Measurements from ENCODE around the gene RPL7A.

Gene RPL7A

DNA sequence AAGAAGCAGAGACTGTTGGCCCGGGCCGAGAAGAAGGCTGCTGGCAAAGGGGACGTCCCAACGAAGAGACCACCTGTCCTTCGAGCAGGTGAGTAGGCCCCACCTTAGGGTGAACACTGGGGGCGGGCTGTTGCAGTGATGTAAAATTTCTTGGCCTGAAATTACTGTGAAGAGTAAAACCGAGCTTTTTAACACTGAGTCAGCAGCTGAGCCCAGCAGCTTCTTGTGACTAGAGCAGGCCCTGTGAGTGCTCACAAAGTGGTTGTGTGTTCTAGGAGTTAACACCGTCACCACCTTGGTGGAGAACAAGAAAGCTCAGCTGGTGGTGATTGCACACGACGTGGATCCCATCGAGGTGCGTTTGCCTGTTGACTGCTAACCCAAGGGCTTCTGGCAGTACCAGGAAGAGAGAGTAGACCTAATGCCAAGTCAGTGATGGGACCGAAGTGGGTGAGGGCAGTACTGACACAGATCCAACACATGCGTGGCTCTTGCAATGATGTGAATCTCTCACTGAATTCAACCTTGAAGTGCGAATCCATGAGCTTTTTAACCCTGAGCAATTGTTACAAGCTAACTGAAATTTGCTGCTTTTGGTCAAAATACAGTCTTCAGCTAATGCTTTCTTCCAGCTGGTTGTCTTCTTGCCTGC, 2.1 kb downstream of the RPL7A start:
- no peak for DNase-seq

DNA sequence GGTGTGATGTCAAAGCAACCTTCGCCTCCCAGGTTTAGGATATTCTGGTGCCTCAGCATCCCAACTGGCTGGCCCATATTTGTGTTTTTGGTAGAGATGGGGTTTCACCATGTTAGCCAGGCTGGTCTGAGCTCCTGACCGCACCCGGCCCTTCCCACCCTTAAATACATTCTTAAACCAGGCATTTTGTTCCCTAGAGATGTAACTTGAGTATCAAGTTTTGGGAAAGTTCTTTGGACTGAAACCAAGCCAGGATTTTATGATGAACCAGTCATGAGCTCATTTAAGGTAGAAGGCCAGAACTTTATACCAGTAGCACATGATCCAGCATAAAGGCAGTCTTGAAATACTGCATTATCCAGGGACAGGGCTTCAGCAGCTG, 3.5 kb downstream of the RPL7A start:
- no peak for DNase-seq

DNA sequence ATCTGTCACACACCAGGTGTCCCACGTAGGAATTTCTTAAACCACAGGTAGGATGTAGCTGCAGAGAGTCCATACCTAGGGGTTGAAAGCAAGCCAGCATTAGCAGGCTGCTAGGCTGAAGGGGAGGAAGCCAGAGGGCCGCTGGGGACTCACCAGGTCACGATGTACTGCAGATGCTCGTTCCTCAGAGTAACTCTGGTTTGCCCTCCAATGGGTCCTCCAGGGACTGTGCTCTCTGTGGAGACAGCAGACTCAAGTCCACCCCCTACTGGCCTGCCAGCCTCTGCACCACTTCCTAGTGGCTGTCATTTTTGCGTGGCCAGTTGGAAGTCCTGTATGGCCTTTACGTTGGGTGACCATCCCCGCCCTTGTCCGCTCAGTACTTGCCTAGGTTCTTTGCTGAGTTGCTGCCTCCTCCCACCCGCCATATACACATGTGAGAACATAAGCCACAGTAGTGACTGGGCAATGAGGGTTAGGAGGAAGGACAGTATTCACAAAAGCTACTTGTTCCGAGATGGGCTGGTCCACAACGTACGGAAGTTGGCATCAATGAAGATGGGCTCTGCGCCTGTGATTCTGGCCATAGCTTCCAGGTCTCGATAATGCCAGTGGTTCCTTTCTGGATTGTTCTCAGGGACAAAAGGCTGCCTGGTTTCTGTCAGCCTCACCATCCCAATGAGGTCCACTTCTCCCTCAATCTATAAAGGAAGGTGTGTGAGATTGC, 4.1 kb downstream of the RPL7A start:
- DNase-seq: peak in 1 of 6 experiments; percentile 11

DNA sequence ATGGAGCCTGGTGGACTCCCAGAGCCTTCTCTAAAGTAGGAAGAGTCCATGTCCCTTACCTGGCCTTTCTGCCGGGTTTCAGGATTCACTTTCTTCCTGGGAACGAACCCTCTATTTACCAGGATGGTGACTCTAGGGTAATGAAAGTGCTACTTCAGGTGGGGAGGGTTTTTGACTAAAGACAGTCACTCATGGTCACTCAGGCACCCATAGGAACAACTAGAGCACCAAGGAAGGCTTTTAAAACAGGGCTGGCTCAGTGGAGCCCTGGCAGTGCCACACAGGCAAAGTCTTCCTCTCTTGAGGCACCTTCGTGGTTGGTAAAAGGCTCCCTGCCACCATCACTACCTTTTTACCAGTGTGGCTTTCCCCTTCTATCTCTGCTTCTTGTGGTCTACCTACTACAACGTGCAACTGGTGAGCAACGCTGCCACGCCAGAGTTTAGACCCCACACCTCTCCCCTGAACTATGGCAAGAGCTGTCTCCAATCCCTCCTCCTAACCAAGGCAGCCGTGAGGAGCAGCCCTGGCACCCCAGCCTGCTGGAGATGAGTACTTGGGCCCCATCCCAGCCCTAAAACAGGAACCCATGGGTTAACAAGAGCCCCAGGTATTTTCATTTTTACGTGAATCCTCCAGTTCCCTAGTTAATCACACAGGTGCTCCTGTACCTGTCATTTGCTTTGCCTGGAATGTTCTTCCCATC, 4.8 kb downstream of the RPL7A start:
- no peak for DNase-seq

DNA sequence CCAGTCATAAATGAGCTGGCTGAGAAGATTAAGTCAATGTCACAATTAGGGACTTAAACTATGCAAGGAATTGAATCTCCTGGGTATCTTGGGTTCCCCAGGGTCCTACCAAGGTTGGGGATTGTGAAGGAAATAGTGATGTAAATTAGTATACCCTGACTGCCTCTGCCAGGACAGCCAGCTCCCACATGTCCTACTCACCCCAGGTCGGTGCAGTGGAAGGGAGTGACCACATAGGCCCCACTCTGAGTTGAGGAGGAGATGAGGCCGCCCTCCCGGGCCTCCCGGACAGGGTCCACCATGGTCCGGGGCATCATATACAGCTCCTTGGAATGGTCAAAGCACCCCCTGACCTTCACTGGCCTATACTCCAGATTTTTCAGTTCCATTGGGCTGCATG, 5.5 kb downstream of the RPL7A start:
- DNase-seq: no peak

DNA sequence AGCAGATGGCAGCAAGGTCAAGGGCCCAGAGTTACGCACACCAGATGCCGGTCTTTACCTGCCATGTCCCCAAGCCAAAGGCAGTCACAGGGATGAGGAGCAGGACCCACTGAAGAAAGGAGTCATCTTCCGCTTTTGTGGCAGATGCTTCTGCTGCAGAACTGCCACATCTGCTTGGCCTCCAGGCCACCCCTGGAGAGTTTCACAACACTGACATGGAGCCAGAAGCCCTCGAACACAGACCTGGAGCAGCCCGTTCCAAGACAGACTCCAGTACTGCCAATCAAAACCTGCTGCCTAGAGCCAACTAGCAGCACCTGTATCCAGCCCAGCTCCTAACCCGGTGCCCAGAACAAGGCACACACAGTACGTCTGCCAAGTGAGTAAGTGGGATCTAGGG, 6.7 kb downstream of the RPL7A start:
- DNase-seq: no peak

DNA sequence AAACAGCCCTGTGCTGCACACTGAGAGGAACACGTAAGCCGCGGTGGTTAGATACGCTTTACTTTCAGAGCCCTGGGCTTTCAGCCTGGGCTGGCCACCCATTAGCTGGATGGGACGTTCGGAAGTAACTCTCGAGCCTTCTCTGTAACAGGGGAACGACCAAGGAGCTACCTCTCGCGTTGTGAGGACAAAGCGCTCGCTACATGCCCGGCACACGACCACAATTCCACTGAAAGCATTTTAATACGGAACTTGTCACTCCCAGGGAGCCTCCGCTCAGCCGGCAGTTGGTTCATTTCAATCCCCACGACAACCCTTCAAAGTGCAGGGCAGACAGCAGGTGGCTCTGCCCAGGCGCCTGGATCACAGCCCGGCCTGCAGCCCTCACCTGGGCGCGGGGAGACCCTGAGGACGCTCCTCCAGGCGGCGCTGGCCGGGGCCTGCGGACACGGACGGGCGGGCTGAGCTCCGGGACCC, 7.9 kb downstream of the RPL7A start:
- DNase-seq: peak in 1 of 6 experiments; percentile 58

DNA sequence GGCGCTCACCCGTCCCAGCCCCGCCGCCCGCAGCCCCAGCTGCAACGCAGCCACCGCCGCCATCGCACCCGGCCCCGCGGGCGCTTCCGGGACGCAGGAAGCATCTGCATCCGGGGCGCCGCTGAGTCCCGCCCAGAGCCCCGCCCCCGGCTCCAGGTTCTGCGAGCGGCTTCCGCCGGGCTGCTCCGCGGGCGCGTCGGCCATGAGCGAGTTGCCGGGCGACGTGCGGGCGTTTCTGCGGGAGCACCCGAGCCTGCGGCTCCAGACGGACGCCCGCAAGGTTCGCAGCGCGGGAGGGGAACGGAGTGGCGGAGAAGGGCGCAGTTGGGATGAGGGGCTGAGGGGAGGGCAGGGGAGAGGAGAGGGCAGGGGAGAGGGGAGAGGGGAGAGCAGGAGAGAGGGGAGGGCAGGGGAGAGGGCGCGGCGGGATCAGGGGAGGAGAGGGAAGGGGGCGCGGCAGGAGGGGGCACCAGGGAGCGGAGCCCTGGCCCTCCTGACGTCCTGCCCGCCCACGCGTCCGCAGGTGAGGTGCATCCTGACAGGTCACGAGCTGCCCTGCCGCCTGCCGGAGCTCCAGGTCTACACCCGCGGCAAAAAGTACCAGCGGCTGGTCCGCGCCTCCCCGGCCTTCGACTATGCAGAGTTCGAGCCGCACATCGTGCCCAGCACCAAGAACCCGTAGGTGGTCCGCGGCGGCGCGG, 8.5 kb downstream of the RPL7A start, which contains the start of the genes SURF1 and SURF2:
TSS of gene SURF1 (minus strand) at position 97 of the 701 bp plus-strand sequence. CDS start at position 63, 34 bp downstream.
TSS of gene SURF2 (plus strand) at position 160 of the 701 bp plus-strand sequence. CDS start at position 203, 43 bp downstream.
- DNase-seq: peak; percentile 72 to 86 (median 83)

DNA sequence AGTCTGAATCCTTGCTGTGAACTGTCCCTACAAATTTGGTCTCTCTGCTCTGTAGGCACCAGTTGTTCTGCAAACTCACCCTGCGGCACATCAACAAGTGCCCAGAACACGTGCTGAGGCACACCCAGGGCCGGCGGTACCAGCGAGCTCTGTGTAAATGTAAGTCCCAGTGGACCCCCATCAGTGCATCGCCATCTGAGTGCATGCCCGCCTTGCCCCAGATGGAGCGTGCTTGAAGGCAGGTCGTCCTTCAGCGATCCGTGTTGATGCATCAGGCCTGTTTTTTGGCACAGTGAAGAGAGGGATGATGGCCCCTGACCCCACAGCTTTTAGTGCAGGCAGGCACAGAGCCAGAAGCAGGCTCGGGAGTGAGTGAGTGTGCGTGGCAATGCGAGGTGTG, 9.6 kb downstream of the RPL7A start:
- no peak for DNase-seq

DNA sequence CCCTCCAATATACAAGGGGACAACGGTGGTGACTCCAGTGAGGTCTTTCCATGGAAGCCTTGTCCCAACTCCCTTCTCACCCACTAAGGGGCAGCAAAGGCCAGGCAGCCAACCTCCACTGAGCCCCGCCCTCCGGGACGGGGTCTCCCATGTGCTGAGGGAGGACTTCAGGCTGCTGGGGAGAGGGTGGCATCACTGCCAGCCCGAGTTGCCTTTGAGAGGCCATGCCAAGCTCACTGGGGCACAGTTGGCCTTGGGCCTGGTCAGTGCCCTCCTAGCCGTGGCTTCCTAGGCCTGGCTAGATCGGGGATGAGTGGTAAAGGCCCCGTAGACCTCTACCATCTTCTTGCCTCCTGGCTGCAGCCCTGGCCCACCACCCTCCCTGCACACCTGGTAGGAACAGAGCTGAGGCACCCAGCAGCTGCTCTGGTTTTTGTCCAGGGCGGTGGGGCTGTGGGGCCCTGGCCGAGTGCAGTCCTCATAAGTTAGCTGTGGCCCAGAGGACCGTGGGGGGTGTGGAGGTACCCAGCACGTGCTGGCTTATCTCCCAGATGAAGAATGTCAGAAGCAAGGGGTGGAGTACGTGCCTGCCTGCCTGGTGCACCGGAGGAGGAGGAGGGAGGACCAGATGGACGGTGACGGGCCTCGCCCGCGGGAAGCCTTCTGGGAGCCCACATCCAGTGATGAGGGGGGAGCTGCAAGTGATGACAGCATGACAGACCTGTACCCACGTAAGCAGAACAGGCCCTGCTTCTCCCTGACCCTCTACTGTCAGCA, 11.6 kb downstream of the RPL7A start:
- no peak for DNase-seq

DNA sequence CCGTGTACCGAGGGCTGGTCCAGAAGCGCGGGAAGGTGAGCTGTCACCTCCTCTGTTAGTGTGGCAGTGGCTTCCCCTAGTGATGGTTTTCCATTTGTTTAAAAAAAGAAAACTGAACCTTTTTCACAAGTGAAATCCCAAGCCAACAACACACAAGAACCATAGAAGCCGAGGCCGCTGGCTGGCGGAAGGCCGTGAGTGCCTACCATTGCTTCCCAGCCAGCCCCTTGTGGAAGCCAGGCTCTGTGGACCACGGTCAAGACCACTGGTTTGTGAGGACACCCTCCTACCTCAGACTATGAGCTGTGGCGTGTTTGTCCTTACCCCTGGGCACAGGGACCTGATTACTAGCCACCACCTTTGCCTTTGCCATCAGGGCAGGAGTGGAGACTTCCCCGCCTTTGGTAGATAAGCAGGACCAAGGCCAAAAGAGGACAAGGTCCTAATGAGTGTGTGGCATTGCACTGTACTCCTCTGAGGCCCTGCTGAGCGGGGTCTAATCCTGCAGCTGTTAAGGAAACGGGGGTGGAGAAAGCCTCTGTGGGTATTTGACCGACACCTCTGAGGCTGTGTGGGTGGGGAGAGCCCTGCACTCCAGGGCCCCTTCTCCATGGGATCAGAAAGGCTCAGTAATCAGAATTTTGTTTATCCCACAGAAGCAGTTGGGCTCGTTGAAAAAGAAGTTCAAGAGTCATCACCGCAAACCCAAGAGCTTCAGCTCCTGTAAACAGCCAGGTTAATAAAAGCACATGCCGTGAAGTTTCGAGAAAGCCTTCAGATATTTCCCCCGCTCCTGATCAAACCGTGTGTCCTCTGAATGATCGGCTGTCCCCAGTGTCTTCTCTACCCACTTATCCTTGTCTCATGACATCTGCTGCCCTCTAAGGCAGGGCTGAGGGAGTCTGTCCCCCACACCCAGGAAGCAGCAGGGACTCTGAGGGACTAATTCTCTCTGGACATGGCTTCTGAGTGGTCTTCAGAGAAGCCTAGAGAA, 12.7 kb downstream of the RPL7A start:
- DNase-seq: no peak

DNA sequence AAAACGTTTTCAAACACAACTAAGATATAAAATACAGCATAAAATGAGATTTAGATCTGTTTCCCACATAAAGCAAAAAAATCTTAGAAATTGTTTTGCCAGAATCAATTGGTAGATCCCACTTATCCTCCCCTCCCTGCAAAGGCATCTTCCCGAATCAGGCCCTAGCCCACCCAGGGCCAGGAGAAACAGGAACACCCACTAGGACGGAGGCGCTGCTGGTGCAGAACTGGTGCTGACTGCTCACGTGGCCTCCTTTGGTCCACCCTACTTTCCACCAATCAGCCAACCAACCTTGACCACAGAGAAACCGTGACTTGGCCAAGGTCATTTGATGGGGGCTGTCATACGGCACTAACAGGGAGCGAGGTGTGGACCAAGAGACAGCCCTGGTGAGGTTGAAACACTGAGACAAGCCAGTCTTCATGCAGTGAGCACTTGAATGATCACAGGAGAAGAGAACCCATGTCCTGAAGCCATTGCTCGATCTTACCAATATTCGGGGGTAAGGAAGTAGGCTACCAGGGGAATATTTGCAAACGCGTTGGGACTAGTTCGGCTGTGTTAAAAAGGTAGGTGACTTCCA, 13.6 kb downstream of the RPL7A start:
- DNase-seq: no peak

DNA sequence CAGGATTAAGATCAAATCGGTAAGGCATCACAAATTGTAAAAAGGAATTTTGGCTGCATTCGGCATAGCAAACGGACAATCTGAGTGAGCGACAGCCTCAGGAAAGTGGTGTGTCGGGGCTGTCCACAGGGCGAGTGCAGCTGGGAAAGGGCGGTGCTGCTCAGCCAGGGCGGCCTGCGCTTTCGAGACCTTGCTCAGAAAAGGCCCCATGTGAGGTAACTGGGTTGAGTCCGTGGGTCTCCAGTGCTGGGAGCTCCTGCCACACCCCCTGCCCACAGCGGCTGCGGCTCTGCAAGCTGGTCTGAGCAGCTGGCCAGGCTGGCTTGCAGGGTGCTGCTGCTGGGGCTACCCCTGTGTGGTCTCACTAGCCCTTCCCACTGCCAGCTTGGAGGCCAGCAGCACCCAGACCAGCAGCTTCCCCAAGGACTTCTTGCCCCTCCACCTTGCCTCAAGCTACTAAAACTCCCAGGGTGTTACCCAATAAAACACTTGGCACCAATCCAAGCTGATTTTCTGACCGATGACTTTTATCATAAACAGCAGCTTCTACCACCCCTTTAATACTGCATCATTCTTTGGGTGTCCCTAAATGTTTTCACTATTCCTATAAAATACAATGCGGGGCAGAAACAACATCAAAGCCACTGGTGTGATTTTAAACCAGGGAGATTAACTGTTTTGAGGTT, 14.5 kb downstream of the RPL7A start:
- no peak for DNase-seq

DNA sequence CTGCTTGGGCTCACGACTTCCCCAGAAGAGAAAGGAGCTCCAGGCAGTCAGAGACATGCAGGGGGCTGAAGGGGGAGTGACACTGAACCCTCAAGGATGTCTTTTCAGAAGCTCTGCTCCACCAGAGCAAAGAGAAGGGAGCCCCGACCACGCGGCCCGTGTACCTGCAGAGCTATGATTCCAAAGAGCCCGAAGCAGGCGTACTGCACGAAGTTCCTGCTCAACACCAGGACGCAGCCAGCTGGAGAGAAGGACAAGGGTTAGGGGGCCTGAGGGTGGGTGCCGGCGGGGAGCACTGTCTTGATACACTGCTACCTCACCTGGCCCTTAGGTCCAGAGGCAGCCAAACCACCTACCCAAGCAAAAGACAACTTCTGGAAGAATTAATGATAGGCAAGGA, 18.4 kb downstream of the RPL7A start:
- DNase-seq: no peak

DNA sequence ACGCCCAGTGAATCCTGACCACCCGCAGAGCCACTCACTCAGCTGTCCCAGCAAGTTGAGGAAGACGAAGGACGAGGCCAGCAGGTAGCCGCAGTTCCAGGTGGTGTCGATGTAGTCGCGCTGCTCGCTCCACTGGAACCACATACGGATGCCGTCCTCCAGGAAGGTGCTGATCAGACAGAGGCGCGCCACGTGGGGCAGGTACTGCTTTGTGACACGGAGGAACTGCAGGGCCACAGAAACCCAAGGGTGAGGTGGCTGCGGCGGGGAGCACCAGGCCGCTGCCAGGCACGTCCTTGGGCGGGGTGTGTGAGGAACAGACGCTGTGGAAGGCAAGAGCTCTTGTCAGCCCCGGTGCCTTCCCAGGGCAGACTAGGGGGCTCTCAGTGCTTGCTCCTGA, 19.2 kb downstream of the RPL7A start:
- DNase-seq: no peak

DNA sequence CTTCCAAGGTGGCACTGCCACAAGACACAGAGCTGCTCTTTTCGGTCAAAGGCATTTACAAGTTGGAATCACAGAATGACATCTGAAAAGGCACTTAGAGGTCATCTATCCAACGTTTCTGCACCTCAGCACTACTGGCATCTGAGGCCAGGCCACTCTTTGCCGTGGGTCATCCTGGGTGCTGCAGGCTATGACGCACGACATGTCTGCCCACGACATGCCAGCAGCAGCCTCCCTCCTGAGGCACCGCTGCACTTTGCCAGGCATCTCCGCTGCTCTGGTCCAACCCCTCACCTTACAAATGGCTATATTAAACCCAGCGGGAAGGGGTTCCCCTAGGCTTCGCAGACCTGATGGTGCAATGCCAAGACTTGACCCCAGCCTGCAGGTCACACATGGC, 19.8 kb downstream of the RPL7A start:
- DNase-seq: no peak

DNA sequence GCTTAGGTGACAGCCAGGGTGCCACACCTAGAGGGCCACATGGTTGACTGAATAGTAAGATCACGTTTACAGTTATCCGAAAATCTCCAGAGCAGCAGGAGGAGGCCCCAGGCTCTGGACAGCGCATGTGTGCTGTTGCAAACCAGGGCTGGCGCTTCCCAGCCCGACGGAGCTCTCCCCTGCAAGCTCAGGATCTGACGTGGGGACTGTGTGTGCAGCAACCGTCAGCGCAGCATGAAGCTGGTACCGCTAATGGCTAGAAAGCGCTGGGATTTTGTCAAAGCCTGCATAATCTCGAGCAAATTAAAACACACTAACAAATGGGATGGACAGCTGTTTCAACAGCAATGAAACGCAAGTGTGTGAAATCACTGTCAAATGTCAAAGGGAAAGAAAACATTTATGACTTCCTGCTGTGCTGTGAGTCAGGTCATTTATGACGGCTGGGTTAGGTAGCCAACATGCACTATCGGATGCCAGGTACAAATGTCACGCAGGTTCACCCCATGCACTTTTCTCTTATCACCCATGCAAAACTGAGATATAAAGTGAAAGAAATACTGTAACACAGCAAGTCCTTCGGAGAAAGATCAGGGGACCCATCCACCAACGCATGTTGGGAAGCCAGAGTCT, 20.3 kb downstream of the RPL7A start:
- no peak for DNase-seq

DNA sequence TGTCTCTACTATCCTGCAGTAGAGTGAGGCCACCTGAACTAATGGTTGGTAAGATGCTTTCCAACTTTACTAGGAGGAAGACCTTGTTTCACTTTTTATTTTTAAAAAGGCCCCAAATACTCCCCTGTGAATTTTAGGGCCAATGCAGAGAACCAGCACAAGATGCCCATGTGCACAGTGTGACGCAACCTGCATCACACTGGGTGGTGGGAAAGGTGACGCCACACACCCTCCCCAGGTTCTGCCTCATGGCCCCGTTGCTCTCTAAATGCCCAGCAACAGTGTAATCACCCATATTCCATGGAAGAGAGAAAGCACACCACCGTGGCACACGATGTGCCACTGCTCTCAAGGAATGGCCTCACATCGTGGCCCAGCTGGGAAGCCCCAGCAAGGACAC, 21.4 kb downstream of the RPL7A start:
- no peak for DNase-seq

DNA sequence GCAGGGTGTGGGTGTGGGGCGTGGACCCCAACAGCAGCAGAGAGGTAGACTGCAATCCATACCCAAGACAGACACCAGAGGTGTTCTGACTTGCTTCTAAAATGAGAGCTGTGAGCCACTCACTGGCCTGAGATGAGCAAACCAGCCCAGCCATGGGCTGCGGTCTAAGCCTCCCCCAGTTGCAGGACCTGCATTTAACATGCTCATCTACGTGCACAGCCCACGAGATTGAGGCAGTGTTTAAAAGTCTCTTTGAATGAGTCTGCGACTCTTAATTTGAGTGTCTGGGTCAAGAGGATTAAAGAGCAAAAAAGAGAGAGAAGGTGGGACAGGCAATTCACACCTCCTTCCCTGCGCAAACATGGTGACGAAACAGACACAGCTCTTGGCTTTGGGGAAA, 21.9 kb downstream of the RPL7A start:
- DNase-seq: no peak
